SH-SY5Y (cell line): Measurements from ENCODE around the gene DENND2D.

Source experiments
- GATA2 ChIP-seq: IDR thresholded peaks from 2 replicates; pipeline ENCODE4 v1.6.1; 2011; ENCODE audit warnings: mild to moderate bottlenecking, low read depth, low read length
- GATA3 ChIP-seq: IDR thresholded peaks from 2 replicates; pipeline ENCODE4 v1.6.1; 2011; ENCODE audit warnings: low read depth, mild to moderate bottlenecking, low read length, moderate library complexity

DNA sequence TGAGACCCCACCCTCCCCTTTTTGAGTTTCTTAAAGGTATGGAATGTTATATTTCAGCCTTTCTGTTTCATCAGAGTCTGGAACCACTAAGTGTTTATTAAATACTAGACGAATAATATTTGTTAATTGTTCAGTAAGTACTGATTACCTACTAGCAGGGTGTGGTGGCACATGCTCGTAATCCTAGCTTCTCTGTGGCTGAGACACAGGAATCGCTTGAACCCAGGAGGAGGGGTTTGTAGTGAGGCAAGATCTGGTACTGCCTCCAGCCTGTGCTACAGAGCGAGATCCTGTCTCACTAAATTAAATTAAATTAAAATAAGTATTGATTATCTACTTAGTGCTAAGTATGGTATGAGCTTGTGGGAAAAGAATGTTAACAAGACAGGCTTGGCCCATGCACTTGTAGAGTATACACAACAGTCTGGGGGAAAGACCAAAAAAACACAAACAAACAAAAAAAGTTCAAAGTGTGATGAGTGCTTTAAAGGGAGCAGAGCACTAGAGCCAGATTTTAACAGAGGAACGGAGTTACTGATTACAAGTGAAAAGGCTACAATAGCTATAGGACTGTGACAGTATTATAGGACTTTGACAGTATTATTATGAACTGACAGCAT is 58.0 kb downstream of the DENND2D start:
- no peak for TF ChIP-seq GATA3
- TF ChIP-seq GATA2, result no peak
